Measurements from ENCODE around the gene ITIH5.

Gene ITIH5

GRCh38 chr10:7527468-7527867 lies 139.3 kb downstream of the ITIH5 start:
- no peak for TF ChIP-seq CTCF (IDR thresholded peaks at IDR 0.05; ENCODE audit: insufficient read depth, low read depth, low read length, missing control alignments)
- DNase-seq (ENCODE audit: low read depth): no peak
- H3K4me3 ChIP-seq (ENCODE audit: low read depth, low read length): no peak overlapping the region

GRCh38 chr10:7526017-7526400 lies 140.8 kb downstream of the ITIH5 start:
- no peak overlapping the region for H3K4me3 ChIP-seq (ENCODE audit: low read depth, low read length)
- no peak for TF ChIP-seq CTCF (IDR thresholded peaks at IDR 0.05; ENCODE audit: insufficient read depth, low read depth, low read length, missing control alignments)
- DNase-seq (ENCODE audit: low read depth): no peak

GRCh38 chr10:7525314-7526016 lies 141.3 kb downstream of the ITIH5 start:
- peak; percentile 85 for DNase-seq (ENCODE audit: low read depth)
- peak; percentile 67 for TF ChIP-seq CTCF (IDR thresholded peaks at IDR 0.05; ENCODE audit: insufficient read depth, low read depth, low read length, missing control alignments)
- no peak overlapping the region for H3K4me3 ChIP-seq (ENCODE audit: low read depth, low read length)

GRCh38 chr10:7523656-7524055 lies 143.1 kb downstream of the ITIH5 start:
- DNase-seq (ENCODE audit: low read depth): no peak
- TF ChIP-seq CTCF (IDR thresholded peaks at IDR 0.05; ENCODE audit: insufficient read depth, low read depth, low read length, missing control alignments): no peak
- no peak overlapping the region for H3K4me3 ChIP-seq (ENCODE audit: low read depth, low read length)

GRCh38 chr10:7520507-7521485 lies 146.0 kb downstream of the ITIH5 start:
- TF ChIP-seq CTCF (IDR thresholded peaks at IDR 0.05; ENCODE audit: insufficient read depth, low read depth, low read length, missing control alignments): no peak
- peak; percentile 46 for DNase-seq (ENCODE audit: low read depth)
- H3K4me3 ChIP-seq (ENCODE audit: low read depth, low read length): no peak overlapping the region

- no peak for TF ChIP-seq CTCF (IDR thresholded peaks at IDR 0.05; ENCODE audit: insufficient read depth, low read depth, low read length, missing control alignments)
- no peak overlapping the region for H3K4me3 ChIP-seq (ENCODE audit: low read depth, low read length)
- no peak for DNase-seq (ENCODE audit: low read depth)
Measured at GRCh38 chr10:7519351-7519750, 147.4 kb downstream of the ITIH5 start.
